HL-60 (cell line): ENCODE measurements around the gene SUSD1.

Experiments used
- DNase-seq, 2 experiments: peaks; one replicate each; pipeline ENCODE4 v3.0.0-alpha.2; 2010 to 2020; ENCODE audit warnings: low read depth in 1 of 2, low spot score in 1 of 2
- H3K27ac ChIP-seq: fragments of 250-450 bp; sonication (Bioruptor Pico); replicated peaks from 2 replicates; pipeline ENCODE4 v1.5.1; 2020; ENCODE audit warnings: mild to moderate bottlenecking, moderate library complexity
- H3K27me3 ChIP-seq: fragments of 250-450 bp; sonication (Bioruptor Pico); 2 replicates; pipeline ENCODE4 v1.5.1; 2021; ENCODE audit warnings: mild to moderate bottlenecking, moderate library complexity; ENCODE audit not compliant: insufficient read depth, poor library complexity, severe bottlenecking
- H3K4me3 ChIP-seq: replicated peaks from 2 replicates; pipeline ENCODE4 v1.5.1; 2011; ENCODE audit warnings: mild to moderate bottlenecking, control low read depth, low read length; ENCODE audit not compliant: insufficient read depth
- CTCF ChIP-seq: IDR thresholded peaks from one replicate; pipeline ENCODE4 v1.5.1; 2011; ENCODE audit warnings: low read length, control low read depth, inconsistent platforms; ENCODE audit not compliant: insufficient read depth
- GABPA ChIP-seq: IDR thresholded peaks from 2 replicates; pipeline ENCODE4 v1.6.1; 2012; ENCODE audit warnings: low read depth
- POLR2AphosphoS5 ChIP-seq: IDR thresholded peaks from 2 replicates; pipeline ENCODE4 v1.6.1; 2012; ENCODE audit warnings: low read depth
- REST ChIP-seq: IDR thresholded peaks from 2 replicates; pipeline ENCODE4 v1.6.1; 2012; ENCODE audit warnings: low read depth; ENCODE audit not compliant: insufficient replicate concordance
- SPI1 ChIP-seq: IDR thresholded peaks from 2 replicates; pipeline ENCODE4 v1.6.1; 2012; ENCODE audit warnings: low read depth, mild to moderate bottlenecking, borderline replicate concordance

The SUSD1 gene

GRCh38 chr9:112063151-112063550 lies 111.9 kb downstream of the SUSD1 start:
- DNase-seq = peak in 1 of 2 experiments; percentile 26
- Histone ChIP-seq H3K27ac (no peak overlapping the region), H3K27me3 (no peaks in the 10 kb centered on the region), H3K4me3 (no peak overlapping the region)
- TF ChIP-seq GABPA (no peak), REST (no peak), CTCF (no peak), POLR2AphosphoS5 (no peak), SPI1 (no peak)

GRCh38 chr9:112061152-112061740 lies 113.9 kb downstream of the SUSD1 start:
- TF ChIP-seq REST = no peak
- 0 out of 2 replicates have a peak, but pooled peaks have one; percentile 43 for TF ChIP-seq POLR2AphosphoS5
- TF ChIP-seq GABPA = peak; percentile 66
- no peak for TF ChIP-seq CTCF
- TF ChIP-seq SPI1 = peak; percentile 98
- Histone ChIP-seq H3K27me3 (no peaks in the 10 kb centered on the region), H3K4me3 (no peak overlapping the region), H3K27ac (no peak overlapping the region)
- DNase-seq = peak; percentile 70 to 84

GRCh38 chr9:112059966-112060320 lies 115.2 kb downstream of the SUSD1 start:
- DNase-seq = no peak
- Histone ChIP-seq H3K27me3 (no peaks in the 10 kb centered on the region), H3K27ac (no peak overlapping the region), H3K4me3 (no peak overlapping the region)
- TF ChIP-seq GABPA (no peak), POLR2AphosphoS5 (no peak), SPI1 (no peak), REST (no peak), CTCF (no peak)
